Ectodermal cell (in vitro differentiated cells): Measurements from ENCODE around the gene HYKK.

ENCODE experiments used
- H3K27ac ChIP-seq: 2 replicates; pipeline ENCODE4 v1.7.0; 2013; ENCODE audit warnings: mild to moderate bottlenecking, low read depth, low read length; ENCODE audit not compliant: insufficient read depth, poor library complexity, severe bottlenecking
- H3K27me3 ChIP-seq: 2 replicates; pipeline ENCODE4 v1.7.0; 2013; ENCODE audit warnings: mild to moderate bottlenecking, low read length; ENCODE audit not compliant: insufficient read depth, control insufficient read depth, poor library complexity, severe bottlenecking
- H3K36me3 ChIP-seq: one replicate; pipeline ENCODE4 v1.7.0; 2013; ENCODE audit warnings: low read length; ENCODE audit not compliant: control insufficient read depth, insufficient read depth
- H3K4me1 ChIP-seq: one replicate; pipeline ENCODE4 v1.7.0; 2013; ENCODE audit warnings: low read length; ENCODE audit not compliant: control insufficient read depth, insufficient read depth
- H3K4me3 ChIP-seq: 2 replicates; pipeline ENCODE4 v1.7.0; 2013; ENCODE audit warnings: low read depth, low read length, control low read depth; ENCODE audit not compliant: insufficient read depth
- H3K9me3 ChIP-seq: 2 replicates; pipeline ENCODE4 v1.7.0; 2013; ENCODE audit warnings: mild to moderate bottlenecking, low read length, moderate library complexity; ENCODE audit not compliant: control insufficient read depth
- WGBS, 2 experiments: methylation state at CpG; one replicate each; pipeline ENCODE4 v1.1.7; 2013; ENCODE audit warnings: missing lambda C conversion rate in 2 of 2; 5-methylcytosine and 5-hydroxymethylcytosine counted together

Gene HYKK

DNA sequence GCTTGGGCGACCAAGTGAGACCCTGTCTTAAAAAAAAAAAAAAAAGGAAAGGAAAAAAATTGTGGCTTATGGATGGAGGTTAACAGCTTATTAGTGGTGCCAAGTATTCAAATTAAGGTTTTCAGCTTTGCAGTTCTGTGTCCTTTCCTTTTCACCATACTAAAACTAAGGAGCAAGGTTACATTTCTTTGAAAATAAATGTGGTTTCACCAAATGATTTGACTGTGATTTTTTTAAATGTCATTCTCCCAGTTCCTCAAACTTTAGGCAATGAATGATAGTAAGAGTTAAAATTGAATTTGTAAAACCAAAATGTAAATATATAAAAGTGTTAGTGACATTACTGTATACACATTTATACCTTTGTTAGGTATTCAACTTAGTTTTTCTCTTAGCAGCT is 67.6 kb downstream of the HYKK start:
- Histone ChIP-seq H3K9me3 (no peaks in the 10 kb centered on the region), H3K27ac (no peak overlapping the region), H3K27me3 (no peaks in the 10 kb centered on the region), H3K4me3 (no peak overlapping the region), H3K36me3 (no peaks in the 10 kb centered on the region), H3K4me1 (no peaks in the 10 kb centered on the region)
- WGBS, 2 experiments = 92 to 97% methylated on average over 1 of the region's 1 CpG
